ENCODE measurements around the gene DENND4A. TPM values are rescaled to one million over a fixed set of nuclear protein-coding genes. Genes with fewer than 3 reads are reported as not detected.
A peak's percentile ranks its signal among the peaks of the same experiment; 100 is the strongest.

DENND4A gene
- total and polyA plus RNA-seq, 10 of the 15 experiments (the other 5 are each of a cell fraction or from before 2014, with no cell fraction given): 14.2 to 81.8 (median 34.1) TPM

GRCh38 chr15:65761210-65761926 is 30.7 kb downstream of the DENND4A start (continued):
- TF ChIP-seq PRDM15 (CRISPR knock-in tag; IDR thresholded peaks at IDR 0.05) (no peak), EGR1 (IDR thresholded peaks at IDR 0.05; ENCODE audit: borderline replicate concordance in 1 of 2, low read depth in 2 of 2, low read length in 2 of 2) (no peak), HCFC1 (IDR thresholded peaks at IDR 0.05; ENCODE audit: low read length) (no peak), RAD51 (IDR thresholded peaks at IDR 0.05) (no peak), RELB (IDR thresholded peaks at IDR 0.05; ENCODE audit: low read depth) (peak; percentile 48), ZNF622 (IDR thresholded peaks at IDR 0.05) (no peak), ZBTB4 (CRISPR knock-in tag; IDR thresholded peaks at IDR 0.05) (no peak), SREBF2 (IDR thresholded peaks at IDR 0.05; ENCODE audit: low read length) (no peak), SUZ12 (IDR thresholded peaks at IDR 0.05; ENCODE audit: unreplicated experiment) (no peak), E4F1 (IDR thresholded peaks at IDR 0.05; ENCODE audit: borderline replicate concordance, partially characterized antibody) (no peak), ATF3 (IDR thresholded peaks at IDR 0.05; ENCODE audit: borderline replicate concordance, extremely low read depth, low read depth, low read length) (no peak), ZNF687 (IDR thresholded peaks at IDR 0.05) (no peak)

All from GM12878 (cell line).